NB4 (cell line): ENCODE data around the gene NECTIN2.
A peak's percentile ranks its signal among the peaks of the same experiment; 100 is the strongest.

ENCODE experiments used
- DNase-seq: peaks from one replicate; pipeline ENCODE4 v3.0.0; 2010; ENCODE audit warnings: low read depth
- H3K4me3 ChIP-seq: one replicate; pipeline ENCODE4 v1.5.1; 2011; ENCODE audit warnings: mild to moderate bottlenecking, low read depth, low read length, moderate library complexity
- MYC ChIP-seq: IDR thresholded peaks from 2 replicates; pipeline ENCODE4 v1.6.1; 2011; ENCODE audit warnings: low read depth, low read length
- POLR2A ChIP-seq: IDR thresholded peaks from 2 replicates; pipeline ENCODE4 v1.6.1; 2011; ENCODE audit warnings: mild to moderate bottlenecking; ENCODE audit not compliant: insufficient read length; ENCODE audit errors: extremely low read depth
- TF ChIP-seq, protein P1 (sequence below): IDR thresholded peaks from one replicate; pipeline ENCODE4 v1.5.1; 2012; ENCODE audit warnings: low read depth, low read length
- TF ChIP-seq, protein P2 (sequence below): IDR thresholded peaks from 2 replicates; pipeline ENCODE4 v1.6.1; 2011; ENCODE audit warnings: low read depth, low read length

The NECTIN2 gene

DNA sequence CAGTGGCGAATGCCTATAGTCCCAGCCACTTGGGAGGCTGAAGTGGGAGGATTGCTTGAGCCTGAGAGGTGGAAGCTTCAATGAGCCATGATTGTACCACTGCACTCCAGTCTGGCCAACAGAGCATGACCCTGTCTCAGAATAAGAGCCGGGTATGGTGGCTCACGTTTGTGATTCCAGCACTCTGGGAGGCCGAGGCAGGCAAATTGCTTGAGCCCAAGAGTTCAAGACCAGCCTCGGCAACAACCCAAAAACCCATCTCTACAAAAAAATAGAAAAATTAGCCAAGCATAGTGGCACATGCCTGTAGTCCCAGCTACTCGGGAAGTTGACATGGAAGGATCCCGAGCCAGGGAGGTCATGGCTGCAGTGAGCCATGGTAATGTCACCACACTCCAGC is 5.3 kb upstream of the NECTIN2 start:
- TF ChIP-seq POLR2A, result no peak
- TF ChIP-seq, protein P1, sequence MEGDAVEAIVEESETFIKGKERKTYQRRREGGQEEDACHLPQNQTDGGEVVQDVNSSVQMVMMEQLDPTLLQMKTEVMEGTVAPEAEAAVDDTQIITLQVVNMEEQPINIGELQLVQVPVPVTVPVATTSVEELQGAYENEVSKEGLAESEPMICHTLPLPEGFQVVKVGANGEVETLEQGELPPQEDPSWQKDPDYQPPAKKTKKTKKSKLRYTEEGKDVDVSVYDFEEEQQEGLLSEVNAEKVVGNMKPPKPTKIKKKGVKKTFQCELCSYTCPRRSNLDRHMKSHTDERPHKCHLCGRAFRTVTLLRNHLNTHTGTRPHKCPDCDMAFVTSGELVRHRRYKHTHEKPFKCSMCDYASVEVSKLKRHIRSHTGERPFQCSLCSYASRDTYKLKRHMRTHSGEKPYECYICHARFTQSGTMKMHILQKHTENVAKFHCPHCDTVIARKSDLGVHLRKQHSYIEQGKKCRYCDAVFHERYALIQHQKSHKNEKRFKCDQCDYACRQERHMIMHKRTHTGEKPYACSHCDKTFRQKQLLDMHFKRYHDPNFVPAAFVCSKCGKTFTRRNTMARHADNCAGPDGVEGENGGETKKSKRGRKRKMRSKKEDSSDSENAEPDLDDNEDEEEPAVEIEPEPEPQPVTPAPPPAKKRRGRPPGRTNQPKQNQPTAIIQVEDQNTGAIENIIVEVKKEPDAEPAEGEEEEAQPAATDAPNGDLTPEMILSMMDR, result no peak
- TF ChIP-seq, protein P2, sequence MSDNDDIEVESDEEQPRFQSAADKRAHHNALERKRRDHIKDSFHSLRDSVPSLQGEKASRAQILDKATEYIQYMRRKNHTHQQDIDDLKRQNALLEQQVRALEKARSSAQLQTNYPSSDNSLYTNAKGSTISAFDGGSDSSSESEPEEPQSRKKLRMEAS, result no peak
- no peak overlapping the region for H3K4me3 ChIP-seq
- DNase-seq, result no peak

DNA sequence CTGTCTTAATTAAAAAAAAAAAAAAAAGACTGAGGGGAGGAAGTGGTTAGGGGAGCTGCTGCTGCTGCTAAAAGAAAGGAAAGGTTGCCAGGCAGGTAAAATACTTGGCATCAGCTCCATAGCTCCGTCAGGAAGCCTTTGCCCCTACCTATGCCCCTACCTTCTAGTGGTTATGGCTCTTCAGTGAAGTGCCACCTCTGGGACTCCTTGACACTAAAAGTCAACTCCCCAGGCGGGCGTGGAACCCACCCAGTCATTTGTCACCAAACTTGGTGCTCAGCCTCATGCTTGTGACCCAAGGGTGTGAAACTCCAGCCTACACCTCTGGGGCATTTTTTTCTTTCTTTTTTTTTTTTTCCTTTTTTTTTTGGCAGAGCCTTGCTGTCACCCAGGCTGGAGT is 4.9 kb upstream of the NECTIN2 start:
- no peak for DNase-seq
- TF ChIP-seq, protein P1, result no peak
- no peak for TF ChIP-seq MYC
- TF ChIP-seq, protein P2, result no peak
- no peak for TF ChIP-seq POLR2A
- no peak overlapping the region for H3K4me3 ChIP-seq

DNA sequence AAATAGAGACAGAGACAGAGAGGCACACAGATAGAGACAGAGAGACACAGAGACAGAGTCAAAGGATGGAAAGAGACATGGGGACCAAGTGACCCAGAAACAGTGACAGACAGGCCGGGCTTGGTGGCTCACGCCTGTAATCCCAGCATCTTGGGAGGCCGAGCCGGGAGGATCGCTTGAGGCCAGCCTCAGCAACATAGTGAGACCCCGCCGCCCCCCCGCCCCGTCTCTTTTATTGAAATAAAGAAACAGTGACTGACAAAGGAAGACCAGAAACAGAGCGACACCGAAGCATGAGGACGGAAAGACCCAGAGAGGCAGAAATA is 848 bp upstream of the NECTIN2 start:
- no peak for TF ChIP-seq POLR2A
- TF ChIP-seq, protein P1, result no peak
- TF ChIP-seq MYC, result no peak
- TF ChIP-seq, protein P2, result no peak
- H3K4me3 ChIP-seq, result peak overlapping the region; percentile 44
- DNase-seq, result no peak

DNA sequence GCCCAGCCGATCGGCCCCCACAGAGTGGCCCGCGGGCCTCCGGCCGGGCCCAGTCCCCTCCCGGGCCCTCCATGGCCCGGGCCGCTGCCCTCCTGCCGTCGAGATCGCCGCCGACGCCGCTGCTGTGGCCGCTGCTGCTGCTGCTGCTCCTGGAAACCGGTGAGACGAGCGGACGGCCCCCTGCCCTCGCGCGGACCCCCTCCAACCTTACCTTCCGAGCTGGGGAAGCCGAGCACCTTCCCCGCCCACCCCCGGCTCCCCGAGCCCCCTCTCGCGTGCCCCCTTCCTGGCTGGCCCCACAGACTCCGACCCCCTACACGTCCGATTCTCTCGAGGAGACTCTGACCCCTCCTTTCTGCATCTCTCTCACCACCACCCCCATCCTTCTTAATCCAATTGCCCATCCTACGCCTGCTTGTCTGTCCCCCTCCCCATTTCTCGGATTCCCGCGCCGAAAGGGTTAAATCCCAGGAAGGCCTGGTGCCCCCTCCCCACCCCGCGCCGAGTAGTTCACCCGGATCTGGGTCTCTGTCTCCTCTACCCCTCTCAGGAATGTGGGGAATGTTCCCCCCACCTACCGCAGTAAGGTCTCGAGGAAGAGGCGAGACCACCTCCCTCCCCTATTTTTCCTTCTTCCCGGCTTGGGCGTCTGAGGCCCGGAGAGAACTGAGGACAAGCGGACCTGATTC is 502 bp downstream of the NECTIN2 start:
- peak overlapping the region; percentile 36 for H3K4me3 ChIP-seq
- no peak for DNase-seq
- TF ChIP-seq MYC, result no peak
- TF ChIP-seq, protein P1, result no peak
- TF ChIP-seq, protein P2, result no peak
- no peak for TF ChIP-seq POLR2A

DNA sequence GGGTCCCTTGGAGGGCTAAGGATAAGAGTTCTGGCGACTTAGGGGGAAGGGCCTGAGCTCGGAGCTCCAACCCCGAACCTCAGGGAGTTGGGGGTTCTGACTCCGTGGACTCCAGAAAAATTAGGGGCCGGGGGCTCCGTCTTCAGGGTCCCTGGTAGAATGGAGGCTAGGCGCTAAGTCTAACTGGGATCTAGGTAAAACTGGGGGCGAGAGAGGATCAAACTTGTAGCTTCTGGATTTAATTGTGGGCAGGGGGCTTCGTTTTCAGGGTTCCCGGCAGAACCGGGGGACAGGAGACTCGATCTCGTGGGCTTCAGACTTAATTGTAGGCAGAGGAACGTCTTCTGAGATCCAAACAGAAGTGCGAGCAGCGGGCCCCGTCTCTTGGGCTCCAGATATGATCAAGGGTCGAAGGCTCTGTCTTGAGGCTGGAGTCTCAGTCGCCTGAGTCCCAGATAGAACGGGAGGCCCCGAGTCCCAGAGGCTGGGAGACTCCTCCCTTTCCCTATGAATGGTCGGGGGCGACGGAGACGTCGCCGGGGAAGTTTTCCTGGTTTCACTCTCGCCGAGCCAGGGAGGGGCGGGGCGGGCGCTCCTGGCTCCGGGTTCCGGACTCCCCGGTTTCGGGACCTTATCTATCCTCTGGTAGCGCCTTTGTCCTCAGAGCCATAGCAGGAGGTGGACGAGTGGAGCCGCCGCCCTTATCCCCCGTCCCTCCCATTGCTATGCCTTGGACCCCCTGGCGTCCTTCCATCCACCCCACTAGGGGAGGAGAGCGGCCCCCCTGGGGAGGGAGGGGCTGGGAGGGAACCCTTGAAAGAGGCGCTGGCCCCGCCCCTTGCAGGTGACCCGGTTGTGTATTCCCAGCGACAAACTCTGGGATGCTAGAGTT is 1.3 kb downstream of the NECTIN2 start:
- H3K4me3 ChIP-seq, result no peak overlapping the region
- no peak for DNase-seq
- TF ChIP-seq MYC, result no peak
- TF ChIP-seq, protein P2, result no peak
- TF ChIP-seq POLR2A, result no peak
- TF ChIP-seq, protein P1, result no peak
